HepG2 (cell line): ENCODE data around the gene DCD. TPM values are rescaled to one million over a fixed set of nuclear protein-coding genes. Genes with fewer than 3 reads are reported as not detected.

ENCODE experiments used
- ATAC-seq: fragments of 200-7000 bp; cut with Tn5 transposase; 3 replicates; pipeline ENCODE4 v1.9.1; 2020; ENCODE audit warnings: mild to moderate bottlenecking, moderate library complexity
- BruUV-seq: library from RNA; stranded (reverse); fragments of 400-500 nt; replicated peaks from 2 replicates; lab custom pipeline; 2021; lab: Mats Ljungman, UMichigan
- CTCF ChIA-PET: fragments of 300-600 bp; formaldehyde crosslinking; extraction: SDS; loops from one replicate; lab custom pipeline; 2021; ENCODE audit warnings: low total read pairs, inconsistent platforms, low intra/inter-chr PET ratio; lab: Yijun Ruan, JAX
- POLR2A ChIA-PET: fragments of 350-600 bp; sonication (Branson Sonifier 250); formaldehyde crosslinking; loops from one replicate; lab custom pipeline; 2020; ENCODE audit warnings: antibody characterized with exemption, inconsistent platforms; lab: Yijun Ruan, JAX
- DNase-seq: peaks from one replicate; pipeline ENCODE4 v3.0.0-alpha.2; 2015; ENCODE audit warnings: low spot score
- FAIRE-seq: peaks from 3 replicates; lab custom pipeline; 2011; peaks lifted over from hg19 to GRCh38; lab: Jason Lieb, UNC
- H2AFZ ChIP-seq: one replicate; pipeline ENCODE4 v1.6.1; 2011; ENCODE audit warnings: low read length, inconsistent platforms
- H3K27ac ChIP-seq: fragments of 300-600 bp; 3 replicates; pipeline ENCODE4 v1.8.0; 2011; ENCODE audit warnings: mixed run types, mild to moderate bottlenecking, mixed read lengths, low read length, inconsistent platforms; ENCODE audit not compliant: insufficient read depth; ENCODE audit errors: extremely low read length
- H3K27me3 ChIP-seq, 2 experiments: fragments of 200-600 bp in 1 of 2; 2 replicates in 1 of 2; 3 replicates in 1 of 2; pipeline versions ENCODE4 v1.6.0 to v1.8.0; 2011; ENCODE audit warnings: low read length in 2 of 2, mild to moderate bottlenecking in 2 of 2, moderate library complexity in 2 of 2, inconsistent platforms in 1 of 2; ENCODE audit not compliant: insufficient read depth in 2 of 2, control insufficient read depth in 1 of 2
- H3K36me3 ChIP-seq, 2 experiments: fragments of 200-600 bp in 1 of 2; replicated peaks in 1 of 2; 2 replicates in 1 of 2; 3 replicates in 1 of 2; pipeline versions ENCODE4 v1.5.1 to v1.8.0; 2011; ENCODE audit warnings: low read length in 2 of 2, inconsistent platforms in 1 of 2; ENCODE audit not compliant: insufficient read depth in 2 of 2, control insufficient read depth in 1 of 2
- H3K4me1 ChIP-seq: 2 replicates; pipeline ENCODE4 v1.5.1; 2012; ENCODE audit warnings: low read length, inconsistent platforms; ENCODE audit not compliant: insufficient read depth
- H3K4me2 ChIP-seq: 2 replicates; pipeline ENCODE4 v1.6.0; 2011; ENCODE audit warnings: low read depth, low read length, inconsistent platforms
- H3K4me3 ChIP-seq, 3 experiments: fragments of 200-600 bp in 1 of 3; sonication (generic), shearing (Covaris generic) in 1 of 3; replicated peaks in 1 of 3; 2 replicates each; pipeline ENCODE4 v1.5.1; 2011 to 2016; ENCODE audit warnings: low read length in 3 of 3, inconsistent platforms in 2 of 3, low read depth in 2 of 3, mild to moderate bottlenecking in 2 of 3, control low read depth in 1 of 3, mixed read lengths in 1 of 3; ENCODE audit not compliant: insufficient read depth in 1 of 3
- H3K79me2 ChIP-seq: one replicate; pipeline ENCODE4 v1.6.1; 2011; ENCODE audit warnings: low read length, inconsistent platforms; ENCODE audit not compliant: insufficient read depth
- H3K9ac ChIP-seq: 2 replicates; pipeline ENCODE4 v1.6.0; 2011; ENCODE audit warnings: mild to moderate bottlenecking, low read depth, low read length, inconsistent platforms; ENCODE audit not compliant: insufficient read depth
- H3K9me3 ChIP-seq: 2 replicates; pipeline ENCODE4 v1.5.1; 2012; ENCODE audit warnings: mild to moderate bottlenecking, low read length
- H4K20me1 ChIP-seq: 2 replicates; pipeline ENCODE4 v1.6.0; 2011; ENCODE audit warnings: inconsistent platforms, mild to moderate bottlenecking, low read length, moderate library complexity; ENCODE audit not compliant: insufficient read depth
- EP300 ChIP-seq, 3 experiments: sonication (generic) in 1 of 3; formaldehyde crosslinking in 1 of 3; IDR thresholded peaks; 2 replicates each; pipeline versions ENCODE4 v1.5.1 to v1.6.1; 2011 to 2020; ENCODE audit warnings: low read depth in 2 of 3, low read length in 2 of 3, borderline replicate concordance in 1 of 3, improper control_type of control experiment in 1 of 3, mild to moderate bottlenecking in 1 of 3, missing genetic modification reagents in 1 of 3, moderate library complexity in 1 of 3
- HMG20B ChIP-seq: conservative IDR thresholded peaks from 2 replicates; pipeline ENCODE4 v1.6.1; 2016; ENCODE audit warnings: missing genetic modification reagents, missing compliant biosample characterization
- HNRNPUL1 ChIP-seq: fragments of 200-400 bp; formaldehyde crosslinking; IDR thresholded peaks from 2 replicates; pipeline ENCODE4 v1.6.1; 2017; ENCODE audit warnings: low read depth, mild to moderate bottlenecking, low read length, moderate library complexity
- KDM3A ChIP-seq: IDR thresholded peaks from 2 replicates; pipeline ENCODE4 v1.6.1; 2018; ENCODE audit warnings: low read depth, missing compliant biosample characterization
- MAF1 ChIP-seq: sonication (generic); formaldehyde crosslinking; IDR thresholded peaks from 2 replicates; pipeline ENCODE4 v1.5.0; 2020; ENCODE audit warnings: missing genetic modification reagents, borderline replicate concordance
- MAFF ChIP-seq: IDR thresholded peaks from 2 replicates; pipeline ENCODE4 v1.6.1; 2011; ENCODE audit warnings: low read depth, low read length, improper control_type of control experiment
- NFKBIZ ChIP-seq: IDR thresholded peaks from 2 replicates; pipeline ENCODE4 v1.6.1; 2018; ENCODE audit warnings: missing genetic modification reagents, missing compliant biosample characterization
- NONO ChIP-seq, 2 experiments: fragments of 450-650 bp in 1 of 2; sonication (generic) in 1 of 2; formaldehyde crosslinking in 1 of 2; IDR thresholded peaks in 1 of 2; conservative IDR thresholded peaks in 1 of 2; 2 replicates each; pipeline versions ENCODE4 v1.6.1 to v1.8.0; 2017 to 2022; ENCODE audit warnings: mild to moderate bottlenecking in 1 of 2, missing genetic modification reagents in 1 of 2, moderate library complexity in 1 of 2
- NR3C1 ChIP-seq: sonication (generic); formaldehyde crosslinking; IDR thresholded peaks from 2 replicates; pipeline ENCODE4 v1.4.0; 2020; ENCODE audit warnings: missing genetic modification reagents
- PRMT3 ChIP-seq: sonication (generic); formaldehyde crosslinking; IDR thresholded peaks from 2 replicates; pipeline ENCODE4 v1.8.1; 2022; ENCODE audit warnings: low read depth, mild to moderate bottlenecking, moderate library complexity, missing genetic modification reagents, borderline replicate concordance
- RBM22 ChIP-seq: fragments of 200-400 bp; formaldehyde crosslinking; optimal IDR thresholded peaks from 2 replicates; pipeline ENCODE3; 2017; ENCODE audit warnings: mild to moderate bottlenecking, low read length, moderate library complexity
- ZNF180 ChIP-seq: sonication (generic); formaldehyde crosslinking; IDR thresholded peaks from 2 replicates; pipeline ENCODE4 v1.4.0; 2020; ENCODE audit warnings: low read depth, missing genetic modification reagents, borderline replicate concordance
- ZNF496 ChIP-seq: sonication (generic); formaldehyde crosslinking; IDR thresholded peaks from 2 replicates; pipeline ENCODE4 v1.8.1; 2023; ENCODE audit warnings: mild to moderate bottlenecking, moderate library complexity, missing genetic modification reagents; ENCODE audit not compliant: insufficient replicate concordance
- WGBS: methylation state at CpG from one replicate; pipeline ENCODE4 v1.1.6; 2017; ENCODE audit warnings: low lambda C conversion rate; 5-methylcytosine and 5-hydroxymethylcytosine counted together
- in situ Hi-C: cut with HindIII; loops from 2 replicates; pipeline ENCODE4 v1.10.0; 2017; ENCODE audit warnings: low pct_unique_long_range_greater_than_20kb; ENCODE audit not compliant: extremely low pct_ligation_motif_present
- intact Hi-C: fragments of 100-400 bp; cut with micrococcal nuclease; formaldehyde crosslinking; loops from one replicate; pipeline ENCODE4 v1.10.0; 2022; ENCODE audit not compliant: unreplicated experiment
- polyA plus RNA-seq, 8 experiments: library from polyadenylated mRNA; depleted of rRNA in 3 of 8; stranded (reverse) in 7 of 8; unstranded in 1 of 8; fragments of >200 nt; fragmentation: Illumina TruSeq in 4 of 8; extraction: Trizol in 4 of 8; gene quantifications; 2 replicates each; pipeline versions ENCODE4 v1.2.1 to v1.2.3, GENCODE V29; 2011 to 2016; ENCODE audit warnings: low read depth in 4 of 8, missing spikeins in 1 of 8, mixed read lengths in 1 of 8; ENCODE audit not compliant: insufficient read depth in 1 of 8
- total RNA-seq, 5 experiments: library from RNA; depleted of rRNA; stranded (reverse); fragments of >200 nt; fragmentation: Illumina TruSeq; extraction: Trizol; gene quantifications; 2 replicates each; pipeline ENCODE4 v1.2.3, GENCODE V29; 2016; ENCODE audit warnings: low read depth in 1 of 5
- TF ChIP-seq, protein P1 (sequence below): sonication (generic); formaldehyde crosslinking; IDR thresholded peaks from 2 replicates; pipeline ENCODE4 v1.4.0; 2020; ENCODE audit warnings: missing genetic modification reagents, borderline replicate concordance

DCD gene
- total and polyA plus RNA-seq, 2 of the 13 experiments (the other 11 are each of a cell fraction or from before 2014, with no cell fraction given), result not detected

DNA sequence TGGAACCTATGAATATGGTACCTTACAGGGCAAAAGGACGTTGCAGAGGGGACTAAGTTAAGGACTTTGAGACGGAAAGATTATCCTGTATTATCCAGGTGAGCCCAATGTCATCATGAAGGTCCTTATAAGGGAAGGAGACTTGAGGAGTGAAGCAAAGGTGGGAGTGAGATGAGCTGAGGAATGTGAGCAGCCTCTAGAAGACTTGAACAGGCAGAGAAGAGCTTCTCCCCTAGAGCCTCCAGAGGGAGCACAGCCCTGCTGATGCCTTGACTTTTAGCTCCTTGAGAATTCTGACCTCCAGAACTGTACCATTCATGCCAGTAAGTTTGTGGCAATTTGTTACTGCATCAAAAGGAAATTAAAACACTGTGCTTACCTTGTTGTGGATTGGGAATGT lies 41.8 kb upstream of the DCD start:
- TF ChIP-seq NFKBIZ (CRISPR knock-in tag) (no peak), NONO (IDR thresholded peaks at IDR 0.05) (no peak), NONO (CRISPR knock-in tag; conservative IDR thresholded peaks at IDR 0.05) (no peak), ZNF180 (CRISPR knock-in tag) (no peak), MAFF (no peak), ZNF496 (no peak), PRMT3 (CRISPR knock-in tag) (no peak), HMG20B (CRISPR knock-in tag) (no peak), RBM22 (no peak), MAF1 (no peak), NR3C1 (CRISPR knock-in tag) (no peak), EP300 (IDR thresholded peaks at IDR 0.05; ENCODE audit: low read depth in 2 of 2, low read length in 2 of 2) (no peak), EP300 (CRISPR knock-in tag; IDR thresholded peaks at IDR 0.05; ENCODE audit: borderline replicate concordance) (no peak), KDM3A (no peak), HNRNPUL1 (no peak)
- TF ChIP-seq, protein P1, sequence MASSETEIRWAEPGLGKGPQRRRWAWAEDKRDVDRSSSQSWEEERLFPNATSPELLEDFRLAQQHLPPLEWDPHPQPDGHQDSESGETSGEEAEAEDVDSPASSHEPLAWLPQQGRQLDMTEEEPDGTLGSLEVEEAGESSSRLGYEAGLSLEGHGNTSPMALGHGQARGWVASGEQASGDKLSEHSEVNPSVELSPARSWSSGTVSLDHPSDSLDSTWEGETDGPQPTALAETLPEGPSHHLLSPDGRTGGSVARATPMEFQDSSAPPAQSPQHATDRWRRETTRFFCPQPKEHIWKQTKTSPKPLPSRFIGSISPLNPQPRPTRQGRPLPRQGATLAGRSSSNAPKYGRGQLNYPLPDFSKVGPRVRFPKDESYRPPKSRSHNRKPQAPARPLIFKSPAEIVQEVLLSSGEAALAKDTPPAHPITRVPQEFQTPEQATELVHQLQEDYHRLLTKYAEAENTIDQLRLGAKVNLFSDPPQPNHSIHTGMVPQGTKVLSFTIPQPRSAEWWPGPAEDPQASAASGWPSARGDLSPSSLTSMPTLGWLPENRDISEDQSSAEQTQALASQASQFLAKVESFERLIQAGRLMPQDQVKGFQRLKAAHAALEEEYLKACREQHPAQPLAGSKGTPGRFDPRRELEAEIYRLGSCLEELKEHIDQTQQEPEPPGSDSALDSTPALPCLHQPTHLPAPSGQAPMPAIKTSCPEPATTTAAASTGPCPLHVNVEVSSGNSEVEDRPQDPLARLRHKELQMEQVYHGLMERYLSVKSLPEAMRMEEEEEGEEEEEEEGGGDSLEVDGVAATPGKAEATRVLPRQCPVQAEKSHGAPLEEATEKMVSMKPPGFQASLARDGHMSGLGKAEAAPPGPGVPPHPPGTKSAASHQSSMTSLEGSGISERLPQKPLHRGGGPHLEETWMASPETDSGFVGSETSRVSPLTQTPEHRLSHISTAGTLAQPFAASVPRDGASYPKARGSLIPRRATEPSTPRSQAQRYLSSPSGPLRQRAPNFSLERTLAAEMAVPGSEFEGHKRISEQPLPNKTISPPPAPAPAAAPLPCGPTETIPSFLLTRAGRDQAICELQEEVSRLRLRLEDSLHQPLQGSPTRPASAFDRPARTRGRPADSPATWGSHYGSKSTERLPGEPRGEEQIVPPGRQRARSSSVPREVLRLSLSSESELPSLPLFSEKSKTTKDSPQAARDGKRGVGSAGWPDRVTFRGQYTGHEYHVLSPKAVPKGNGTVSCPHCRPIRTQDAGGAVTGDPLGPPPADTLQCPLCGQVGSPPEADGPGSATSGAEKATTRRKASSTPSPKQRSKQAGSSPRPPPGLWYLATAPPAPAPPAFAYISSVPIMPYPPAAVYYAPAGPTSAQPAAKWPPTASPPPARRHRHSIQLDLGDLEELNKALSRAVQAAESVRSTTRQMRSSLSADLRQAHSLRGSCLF (CRISPR knock-in tag), result no peak
- FAIRE-seq (no peak), DNase-seq (no peak), ATAC-seq (no peak)
- Histone ChIP-seq H3K36me3 (no peaks in the 10 kb centered on the region), H2AFZ (no peak overlapping the region), H3K4me3 (no peak overlapping the region), H4K20me1 (no peaks in the 10 kb centered on the region), H3K4me2 (no peak overlapping the region), H3K79me2 (no peaks in the 10 kb centered on the region), H3K9ac (no peak overlapping the region), H3K27ac (no peak overlapping the region), H3K9me3 (no peaks in the 10 kb centered on the region), H3K4me1 (no peaks in the 10 kb centered on the region), H3K27me3 (no peaks in the 10 kb centered on the region; a peak in 1 of 5 replicates)
- in situ Hi-C loops (no loop called here), intact Hi-C loops (no loop called here)
- CTCF ChIA-PET, result no interaction called here
- WGBS, result 35% methylated on average over 2 of the region's 2 CpGs
- no TSS peak for BruUV-seq
- POLR2A ChIA-PET, result no interaction called here
